ENCODE results near the gene PERM1.

The PERM1 gene

GRCh38 chr1:963301-963651 is 18.6 kb downstream of the PERM1 start:
- no peak overlapping the region for H2AFZ ChIP-seq (ENCODE audit: low read length)
- H3K4me2 ChIP-seq (ENCODE audit: low read length) = no peak overlapping the region
- H3K36me3 ChIP-seq (ENCODE audit: insufficient read depth, low read length) = no peaks in the 10 kb centered on the region; the same call in 1 of the 2 replicates
- no peak overlapping the region for H3K4me3 ChIP-seq (ENCODE audit: low read depth, low read length, poor library complexity, severe bottlenecking)
- H3K27me3 ChIP-seq (ENCODE audit: insufficient read depth, low read length) = no peaks in the 10 kb centered on the region; the same call in 1 of the 2 replicates
- no peaks in the 10 kb centered on the region for H4K20me1 ChIP-seq (ENCODE audit: insufficient read depth, low read length)
- no peaks in the 10 kb centered on the region for H3K9me3 ChIP-seq (ENCODE audit: low read length)
- H3K79me2 ChIP-seq (ENCODE audit: insufficient read depth, low read length) = peaks cover 7% of the 10 kb centered on the region
- H3K9me2 ChIP-seq (ENCODE audit: low read depth, low read length) = no peaks in the 10 kb centered on the region
- no peak overlapping the region for H3K27ac ChIP-seq (ENCODE audit: low read depth, low read length, poor library complexity, severe bottlenecking)
- no peak overlapping the region for H3K9ac ChIP-seq (ENCODE audit: low read length)
- H3K4me1 ChIP-seq (ENCODE audit: insufficient read depth, low read length, severe bottlenecking) = peaks cover 31% of the 10 kb centered on the region
- TF ChIP-seq EZH2 (IDR thresholded peaks at IDR 0.05; ENCODE audit: borderline replicate concordance, low read length) = no peak
- no peak for TF ChIP-seq CTCF (IDR thresholded peaks at IDR 0.05; ENCODE audit: low read length)
- no peaks in the 10 kb centered on the region for H3F3A ChIP-seq (ENCODE audit: insufficient read depth, low read length)

- H4K20me1 ChIP-seq (ENCODE audit: insufficient read depth, low read length) = no peaks in the 10 kb centered on the region
Measured at GRCh38 chr1:962381-963300, 19.3 kb downstream of the PERM1 start.

GRCh38 chr1:961132-961669 is 20.7 kb downstream of the PERM1 start:
- H3K9ac ChIP-seq (ENCODE audit: low read length) = peak overlapping the region; percentile 67; the same call in 1 of the 2 replicates
- no peaks in the 10 kb centered on the region for H3F3A ChIP-seq (ENCODE audit: insufficient read depth, low read length)
- H3K9me3 ChIP-seq (ENCODE audit: low read length) = no peaks in the 10 kb centered on the region
- H3K4me1 ChIP-seq (ENCODE audit: insufficient read depth, low read length, severe bottlenecking) = peaks cover 31% of the 10 kb centered on the region
- H3K36me3 ChIP-seq (ENCODE audit: insufficient read depth, low read length) = peaks cover 10% of the 10 kb centered on the region
- peak overlapping the region; percentile 76 for H3K4me2 ChIP-seq (ENCODE audit: low read length)
- H2AFZ ChIP-seq (ENCODE audit: low read length) = no peak overlapping the region
- peak overlapping the region; percentile 98 for H3K4me3 ChIP-seq (ENCODE audit: low read depth, low read length, poor library complexity, severe bottlenecking)
- H3K27ac ChIP-seq (ENCODE audit: low read depth, low read length, poor library complexity, severe bottlenecking) = no peak overlapping the region
- peaks cover 12% of the 10 kb centered on the region for H3K79me2 ChIP-seq (ENCODE audit: insufficient read depth, low read length)
- TF ChIP-seq CTCF (IDR thresholded peaks at IDR 0.05; ENCODE audit: low read length) (no peak), EZH2 (IDR thresholded peaks at IDR 0.05; ENCODE audit: borderline replicate concordance, low read length) (no peak)
- no peaks in the 10 kb centered on the region for H4K20me1 ChIP-seq (ENCODE audit: insufficient read depth, low read length)
- H3K27me3 ChIP-seq (ENCODE audit: insufficient read depth, low read length) = no peaks in the 10 kb centered on the region
- H3K9me2 ChIP-seq (ENCODE audit: low read depth, low read length) = no peaks in the 10 kb centered on the region

More at GRCh38 chr1:962381-963300, 19.3 kb downstream of the PERM1 start:
- TF ChIP-seq EZH2 (IDR thresholded peaks at IDR 0.05; ENCODE audit: borderline replicate concordance, low read length) = no peak
- TF ChIP-seq CTCF (IDR thresholded peaks at IDR 0.05; ENCODE audit: low read length) = no peak
- H3K9me3 ChIP-seq (ENCODE audit: low read length) = no peaks in the 10 kb centered on the region
- H3K36me3 ChIP-seq (ENCODE audit: insufficient read depth, low read length) = no peaks in the 10 kb centered on the region; the same call in 1 of the 2 replicates
- H2AFZ ChIP-seq (ENCODE audit: low read length) = no peak overlapping the region
- H3K4me2 ChIP-seq (ENCODE audit: low read length) = no peak overlapping the region; the same call in 1 of the 2 replicates
- H3F3A ChIP-seq (ENCODE audit: insufficient read depth, low read length) = no peaks in the 10 kb centered on the region
- H3K9me2 ChIP-seq (ENCODE audit: low read depth, low read length) = no peaks in the 10 kb centered on the region
- H3K27ac ChIP-seq (ENCODE audit: low read depth, low read length, poor library complexity, severe bottlenecking) = no peak overlapping the region
- no peak overlapping the region for H3K4me3 ChIP-seq (ENCODE audit: low read depth, low read length, poor library complexity, severe bottlenecking)
- peaks cover 11% of the 10 kb centered on the region for H3K79me2 ChIP-seq (ENCODE audit: insufficient read depth, low read length)
- H3K27me3 ChIP-seq (ENCODE audit: insufficient read depth, low read length) = no peaks in the 10 kb centered on the region
- H3K4me1 ChIP-seq (ENCODE audit: insufficient read depth, low read length, severe bottlenecking) = peaks cover 37% of the 10 kb centered on the region
- H3K9ac ChIP-seq (ENCODE audit: low read length) = no peak overlapping the region

Measured in OCI-LY1 (cell line).